NOMO-1 treated with DMSO at 0.1 percent for 48 hours (cell line): Measurements from ENCODE around the gene HACD3.

ENCODE experiments used
- DNase-seq: peaks from one replicate; lab custom pipeline; 2025; ENCODE audit not compliant: unreplicated experiment; lab: John Stamatoyannopoulos, UW

The HACD3 gene

DNA sequence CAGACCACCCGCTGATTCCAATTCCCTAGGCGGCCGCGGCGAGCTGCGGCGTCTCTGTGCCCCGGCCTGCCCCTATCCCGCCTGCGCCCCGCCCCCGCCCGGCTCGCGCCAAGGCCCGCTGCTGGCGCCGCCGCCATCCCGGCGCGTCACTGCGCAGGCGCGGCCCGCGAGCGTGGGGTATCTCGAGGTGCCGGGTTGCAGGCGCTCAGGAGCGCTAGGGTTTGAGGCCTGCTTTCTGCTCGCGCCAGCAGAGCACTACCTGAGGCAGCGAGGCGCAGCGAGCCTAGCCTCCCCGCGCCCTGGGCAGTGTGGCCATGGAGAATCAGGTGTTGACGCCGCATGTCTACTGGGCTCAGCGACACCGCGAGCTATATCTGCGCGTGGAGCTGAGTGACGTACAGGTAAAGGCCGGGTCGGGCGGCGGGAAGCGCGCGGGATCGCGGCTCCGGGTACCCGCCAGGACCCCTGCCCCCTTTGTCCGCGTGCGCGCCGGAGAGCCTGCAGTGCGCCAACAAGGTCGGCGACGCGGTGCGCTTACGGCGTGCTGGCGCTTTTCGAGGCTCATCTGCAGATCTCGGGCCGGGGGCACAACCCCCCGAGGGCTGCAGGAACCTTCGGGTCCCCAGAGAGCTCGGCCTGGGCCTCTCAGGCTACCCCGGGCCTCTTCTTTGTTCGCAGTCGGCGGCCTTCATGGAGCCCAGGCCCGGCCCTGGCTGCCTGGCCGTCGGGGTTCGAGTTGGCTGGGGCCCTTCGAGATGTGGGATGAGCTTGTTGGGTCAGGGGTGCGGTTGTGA, at the start of gene HACD3:
Gene HACD3 (plus strand): TSS at position 146 of the 794 bp plus-strand sequence. CDS start 169 bp downstream, at position 315.
- peak; percentile 58 for DNase-seq

DNA sequence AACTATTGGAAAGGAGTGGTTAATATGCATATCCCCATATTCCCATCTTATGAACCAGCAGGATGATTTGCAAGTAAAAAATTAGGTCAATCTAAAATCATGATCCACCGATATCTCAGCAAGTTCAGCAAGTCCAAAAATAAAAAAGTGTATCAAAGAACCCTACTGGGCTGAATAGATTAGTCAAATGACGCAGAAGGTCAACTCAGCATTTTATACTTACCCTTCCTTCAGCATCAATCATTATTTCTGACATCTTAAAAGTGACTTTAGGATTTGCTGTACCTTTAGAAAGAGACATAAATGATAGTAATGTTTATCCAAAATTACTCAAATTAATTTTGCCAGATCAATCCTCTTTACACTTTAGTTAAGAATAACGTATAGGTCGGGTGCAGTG, 45.4 kb upstream of the HACD3 start:
- DNase-seq: no peak

DNA sequence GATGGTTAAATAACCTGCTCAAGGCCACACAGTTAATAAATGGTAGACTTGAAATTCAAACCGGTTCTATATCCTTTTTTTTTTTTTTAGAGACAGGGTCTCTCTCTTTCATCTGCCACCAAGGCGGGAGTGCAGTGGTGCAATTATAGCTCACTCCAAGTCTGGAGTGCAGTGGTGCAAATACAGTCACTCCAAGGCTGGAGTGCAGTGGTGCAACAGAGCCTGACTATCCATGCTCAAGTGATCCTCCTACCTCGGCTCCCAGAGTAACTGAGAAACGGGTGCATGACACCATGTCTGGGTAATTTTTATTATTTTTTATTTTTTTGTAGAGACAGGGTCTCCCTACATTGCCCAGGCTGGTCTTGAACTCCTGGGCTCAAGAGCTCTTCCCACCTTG, 36.2 kb upstream of the HACD3 start:
- DNase-seq: no peak

- DNase-seq: no peak
Measured at GRCh38 chr15:65509321-65509720, 20.9 kb upstream of the HACD3 start.

GRCh38 chr15:65512189-65512588, 18.1 kb upstream of the HACD3 start:
- no peak for DNase-seq

DNA sequence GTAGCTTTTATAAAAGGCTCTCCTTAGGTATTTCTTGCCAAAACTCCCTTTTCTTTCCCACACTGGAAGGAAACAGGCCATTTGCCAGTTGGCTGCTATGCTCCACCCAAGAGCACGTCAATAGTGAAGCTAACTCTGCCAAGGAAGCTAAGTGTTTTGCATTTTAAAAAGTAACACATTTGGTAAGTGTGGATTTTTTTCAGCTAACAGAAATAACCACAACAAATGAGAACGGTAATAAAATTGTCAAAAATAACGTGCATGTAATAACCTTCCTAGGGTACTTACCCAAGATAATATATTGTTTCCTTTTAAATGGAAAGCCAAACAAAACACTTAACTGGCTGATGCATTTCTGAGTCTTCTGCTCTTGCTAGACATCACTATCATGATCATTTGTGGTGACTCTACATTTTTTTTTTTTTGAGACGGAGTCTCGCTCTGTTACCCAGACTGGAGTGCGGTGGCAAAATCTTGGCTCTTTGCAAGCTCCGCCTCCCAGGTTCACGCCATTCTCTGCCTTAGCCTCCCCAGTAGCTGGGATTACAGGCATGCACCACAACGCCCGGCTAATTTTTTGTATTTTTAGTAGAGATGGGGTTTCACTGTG, 17.4 kb upstream of the HACD3 start:
- DNase-seq: no peak

DNA sequence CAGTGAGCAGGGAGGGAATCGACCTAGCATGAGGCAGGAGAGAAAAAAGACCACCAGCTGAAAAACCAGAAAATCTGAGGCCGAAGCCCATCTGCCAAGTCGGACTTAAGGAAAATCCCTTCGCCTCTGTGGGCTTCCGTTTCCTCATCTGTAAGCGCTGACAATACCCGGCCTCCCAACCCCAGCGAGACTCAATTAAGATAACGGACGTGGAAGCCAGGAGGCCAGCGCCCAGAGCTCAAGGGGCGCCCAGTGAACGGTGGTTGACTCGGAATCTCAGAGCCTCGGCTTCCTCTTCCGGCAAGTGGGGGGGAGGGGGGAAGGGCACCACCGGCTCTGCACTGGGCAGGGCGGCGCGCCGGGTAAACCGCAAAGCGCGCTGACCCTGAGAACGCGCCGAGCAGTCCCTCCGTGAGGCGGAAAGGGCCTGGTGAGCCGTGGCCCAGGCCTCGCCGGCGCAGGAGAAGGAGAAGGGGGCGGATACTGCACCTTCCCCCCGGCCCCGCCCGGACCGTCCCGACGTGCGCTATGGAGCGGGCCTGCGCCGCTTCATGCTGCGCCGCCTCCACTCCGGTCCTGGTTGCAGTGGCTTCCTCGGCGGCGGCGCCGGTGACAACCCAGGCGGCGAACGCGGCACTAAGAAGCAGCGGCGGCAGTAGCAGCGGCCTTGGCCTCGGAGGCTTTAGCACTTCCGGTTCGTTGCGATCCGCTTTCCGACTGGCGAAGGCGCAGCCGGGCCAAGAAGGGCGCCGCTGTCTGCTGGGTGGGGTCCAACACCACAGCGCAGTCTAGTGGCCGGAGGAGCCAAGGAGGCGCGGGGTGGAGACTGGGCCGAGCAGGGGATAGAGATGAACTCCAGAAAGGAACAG, 13.0 kb upstream of the HACD3 start, which contains the start of gene DPP8:
Gene DPP8 (minus strand): TSS at position 693 of the 869 bp plus-strand sequence. CDS start 5,136 bp downstream, outside the sequence.
- DNase-seq: peak; percentile 94

DNA sequence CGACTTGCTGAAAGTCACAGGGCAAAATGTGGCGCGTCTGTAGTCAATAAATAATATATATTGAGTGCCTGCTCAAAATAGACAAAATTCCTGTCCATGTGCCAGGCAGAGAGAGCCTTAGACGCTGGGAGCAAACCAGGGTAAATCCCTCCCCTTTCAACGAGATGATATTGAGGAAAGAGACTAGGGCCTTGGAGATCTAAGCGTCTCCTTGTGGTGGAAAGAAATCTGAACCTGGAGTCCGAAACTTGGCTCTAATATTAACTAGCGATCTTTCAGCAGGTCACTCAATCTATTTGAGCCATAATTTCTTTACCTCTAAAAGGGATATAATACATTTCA, 12.4 kb upstream of the HACD3 start:
- no peak for DNase-seq

GRCh38 chr15:65518633-65519285, 11.5 kb upstream of the HACD3 start:
- DNase-seq: no peak

DNA sequence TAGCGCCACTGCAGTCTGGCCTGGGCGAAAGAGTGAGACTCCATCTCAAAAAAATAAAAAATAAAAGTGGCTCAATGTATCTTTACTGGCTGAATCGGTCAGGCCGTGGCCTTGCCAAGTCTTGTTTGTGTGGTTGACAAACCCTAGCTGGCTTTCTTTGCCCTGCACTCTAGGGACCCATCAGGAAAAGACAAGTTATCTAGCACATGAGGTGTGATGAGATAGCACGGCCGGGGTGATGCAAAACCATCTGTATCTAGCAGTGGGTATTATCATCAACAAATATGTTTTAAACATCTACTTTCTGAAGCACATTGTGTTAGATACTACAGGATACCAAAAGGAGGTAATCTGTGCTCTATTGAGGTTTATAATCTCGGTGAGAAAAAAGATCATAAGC, 8.9 kb upstream of the HACD3 start:
- no peak for DNase-seq

GRCh38 chr15:65524226-65524625, 6.0 kb upstream of the HACD3 start:
- no peak for DNase-seq

DNA sequence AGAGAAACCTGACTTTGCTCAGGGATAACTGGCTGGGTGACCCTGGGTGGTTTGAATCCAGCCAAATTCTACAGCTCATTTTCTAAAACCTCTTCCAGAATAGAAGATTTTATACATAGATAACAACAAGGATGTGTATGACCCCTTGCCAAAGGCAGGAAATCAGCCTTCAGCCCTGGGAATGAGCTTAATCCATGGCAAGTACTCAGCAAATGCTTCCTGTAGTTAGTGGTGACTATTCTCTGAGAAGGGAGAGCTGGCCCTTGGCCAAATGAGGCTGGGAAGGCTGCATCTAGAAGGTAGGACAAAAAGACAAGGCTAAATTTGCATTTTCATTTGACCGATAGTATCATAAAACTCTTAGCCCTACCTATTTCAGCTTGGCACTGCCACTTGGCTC, 4.6 kb upstream of the HACD3 start:
- DNase-seq: no peak

DNA sequence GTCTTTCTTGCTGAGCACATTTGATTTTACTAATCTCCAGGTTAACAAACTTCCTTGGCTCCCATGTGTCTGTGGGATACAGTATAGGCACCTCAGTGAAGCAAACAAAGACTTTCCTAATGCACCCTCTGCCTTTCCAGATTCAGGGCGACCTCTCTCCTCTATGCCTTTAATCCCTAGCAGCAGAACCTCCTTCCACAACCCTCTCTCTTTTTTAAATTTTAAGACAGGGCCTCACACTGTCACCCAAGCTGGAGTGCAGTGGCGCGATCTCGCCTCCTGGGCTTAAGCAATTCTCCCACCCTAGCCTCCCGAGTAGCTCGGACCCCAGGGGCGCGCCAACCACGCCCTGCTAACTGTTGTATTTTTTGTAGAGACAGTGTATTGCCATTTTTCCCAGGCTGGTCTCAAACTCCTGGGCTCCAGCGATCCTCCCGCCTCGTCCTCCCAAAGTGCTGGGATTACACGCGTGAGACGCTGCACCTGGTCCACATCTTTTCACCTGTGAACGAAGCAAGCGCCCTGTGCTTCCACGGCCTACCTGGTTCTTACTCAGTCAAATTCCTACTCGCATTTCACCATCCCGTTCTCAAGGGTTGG, 1.7 kb upstream of the HACD3 start:
- DNase-seq: no peak

DNA sequence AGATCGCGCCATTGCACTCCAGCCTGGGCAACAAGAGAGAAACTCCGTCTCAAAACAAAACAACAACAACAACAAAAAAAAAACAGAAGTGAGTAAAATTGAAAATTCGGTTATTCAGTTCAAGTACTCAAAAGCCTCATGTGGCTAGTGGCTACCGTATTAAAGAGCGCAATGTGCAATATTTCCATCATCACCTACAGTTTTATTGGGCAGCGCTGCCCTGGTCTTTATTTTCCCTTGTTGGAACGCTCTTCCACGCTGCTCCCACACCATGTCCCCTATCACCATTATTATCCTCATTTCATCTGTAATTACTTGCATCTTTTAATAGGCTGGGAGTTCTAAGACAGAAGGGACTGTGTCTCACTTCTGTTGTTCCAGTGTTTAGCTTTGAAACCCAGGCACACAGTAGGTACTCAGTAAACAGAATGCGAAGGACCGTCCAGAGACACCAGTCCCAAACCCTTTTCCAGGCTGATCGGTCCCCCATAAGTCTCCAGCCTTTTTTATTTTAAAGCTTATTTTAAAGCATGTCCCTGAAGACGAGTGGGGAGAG, 423 bp upstream of the HACD3 start:
- DNase-seq: no peak

- DNase-seq: no peak
Measured at GRCh38 chr15:65532738-65533051, 2.4 kb downstream of the HACD3 start.

- no peak for DNase-seq
Measured at GRCh38 chr15:65533057-65533756, 2.9 kb downstream of the HACD3 start.

DNA sequence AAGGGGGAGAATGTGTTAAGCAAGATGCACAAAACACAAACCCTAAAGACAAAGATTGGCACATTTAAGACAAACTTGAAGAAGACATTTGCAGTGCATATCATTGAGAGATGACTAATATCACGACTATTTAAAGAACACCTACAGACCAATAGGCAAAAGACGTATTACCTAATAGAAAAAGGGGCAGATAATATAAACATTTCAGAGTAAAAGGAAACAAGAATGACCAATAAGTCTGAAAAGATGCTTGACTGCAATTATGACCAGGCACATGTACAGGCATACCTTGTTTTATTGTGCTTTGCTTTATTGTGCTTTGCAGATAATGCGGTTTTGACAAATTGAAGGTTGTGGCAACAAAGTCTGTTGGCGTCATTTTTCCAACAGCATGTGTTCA, 4.9 kb downstream of the HACD3 start:
- DNase-seq: no peak

GRCh38 chr15:65540314-65540713, 10.1 kb downstream of the HACD3 start:
- no peak for DNase-seq

DNA sequence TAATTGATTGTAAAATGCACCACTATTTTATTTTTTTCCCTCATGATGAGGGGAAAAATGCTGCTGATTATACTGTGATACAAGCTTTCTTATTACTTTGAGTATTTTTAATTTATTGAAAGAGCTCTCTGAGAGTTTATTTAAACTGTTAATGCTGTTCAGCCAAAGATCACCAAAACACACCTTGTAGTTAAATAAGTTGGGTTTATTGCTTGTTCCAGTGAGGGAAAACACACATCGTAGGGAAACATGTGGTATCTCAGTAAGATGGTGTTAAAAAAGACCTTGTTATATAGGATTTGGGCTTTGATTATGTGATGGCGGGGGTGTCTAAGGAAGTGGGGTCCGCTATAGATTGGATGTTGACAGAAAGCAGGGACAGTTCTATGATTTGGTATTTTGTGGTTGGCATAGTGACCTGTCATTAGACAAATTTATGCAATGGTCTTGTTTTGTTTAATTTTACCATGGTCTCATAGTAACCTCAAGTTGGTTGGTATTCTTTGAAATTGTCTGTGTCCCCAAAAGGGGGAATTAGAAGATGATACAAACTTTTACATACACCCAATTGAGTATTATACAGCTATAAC, 11.1 kb downstream of the HACD3 start:
- no peak for DNase-seq

DNA sequence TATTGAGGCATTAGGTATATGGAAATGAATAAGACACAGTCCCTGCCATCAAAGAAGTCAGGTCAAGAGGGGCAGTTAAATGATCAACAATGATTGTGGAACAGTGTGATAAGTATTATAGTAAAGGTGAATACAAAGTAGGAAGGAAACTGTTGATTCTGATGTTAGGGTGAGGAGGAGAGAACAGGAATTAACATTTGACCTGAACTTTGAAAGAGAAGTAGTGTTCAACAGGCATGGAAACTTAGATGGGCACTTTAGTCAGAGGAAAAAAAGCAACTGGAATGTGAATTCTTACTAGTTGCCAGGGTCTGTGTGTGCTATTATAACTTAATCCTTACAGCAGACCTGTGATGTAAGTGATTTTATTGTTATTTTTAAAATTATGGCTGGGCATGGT, 17.6 kb downstream of the HACD3 start:
- no peak for DNase-seq
